Sigmoid colon (tissue), 7 donors: ENCODE data around the gene CEP70. TPM values are rescaled to one million over a fixed set of nuclear protein-coding genes. Genes with fewer than 3 reads are reported as not detected.
"Not testable (repeated sequence)": the region's sequence is repeated elsewhere in the genome, so short reads cannot be mapped to it uniquely, and the experiment has no call there.

Experiments used
- DNase-seq: peaks from one replicate; pipeline ENCODE4 v3.0.0-alpha.2; 2019
- H3K27ac ChIP-seq, 4 donors: fragments of 200-600 bp; sonication (generic); one replicate each; pipeline ENCODE4 v1.5.1; 2016 to 2019; ENCODE audit warnings: mild to moderate bottlenecking in 1 of 4
- H3K27me3 ChIP-seq, 3 donors: fragments of 200-600 bp; sonication (generic); one replicate each; pipeline ENCODE4 v1.5.1; 2019; ENCODE audit warnings: mild to moderate bottlenecking in 1 of 3
- H3K36me3 ChIP-seq, 4 donors: fragments of 200-600 bp; sonication (generic); one replicate each; pipeline ENCODE4 v1.5.1; 2016 to 2019
- H3K4me1 ChIP-seq, 4 donors: fragments of 200-600 bp; sonication (generic); one replicate each; pipeline ENCODE4 v1.5.1; 2017 to 2019
- H3K4me3 ChIP-seq, 4 donors: fragments of 200-600 bp; sonication (generic); one replicate each; pipeline ENCODE4 v1.5.1; 2017 to 2019; ENCODE audit warnings: mild to moderate bottlenecking in 2 of 4, moderate library complexity in 1 of 4
- H3K9me3 ChIP-seq, 4 donors: fragments of 200-600 bp in 3 of 4; sonication (generic) in 3 of 4; one replicate each; pipeline versions ENCODE4 v1.5.1 to v1.6.1; 2013 to 2019
- CTCF ChIP-seq, 4 experiments: fragments of 450-650 bp in 3 of 4; fragments of 200-600 bp in 1 of 4; IDR thresholded peaks; one replicate each; pipeline ENCODE4 v1.5.1; 2016 to 2019; ENCODE audit warnings: antibody characterized with exemption in 4 of 4, mild to moderate bottlenecking in 3 of 4, moderate library complexity in 2 of 4
- EP300 ChIP-seq, 4 donors: sonication (generic); formaldehyde crosslinking; IDR thresholded peaks; one replicate each; pipeline ENCODE4 v1.6.1; 2017; ENCODE audit warnings: antibody characterized with exemption in 4 of 4
- POLR2A ChIP-seq, 2 donors: fragments of 450-650 bp; IDR thresholded peaks; one replicate each; pipeline ENCODE4 v1.6.1; 2016; ENCODE audit warnings: antibody characterized with exemption in 2 of 2, mild to moderate bottlenecking in 2 of 2, moderate library complexity in 2 of 2
- POLR2AphosphoS5 ChIP-seq, 4 donors: sonication (generic); formaldehyde crosslinking; IDR thresholded peaks; one replicate each; pipeline ENCODE4 v1.6.1; 2017; ENCODE audit warnings: antibody characterized with exemption in 4 of 4
- WGBS, 2 donors: extraction: QIAGEN DNeasy Blood & Tissue Kit; methylation state at CpG; one replicate each; pipeline ENCODE4 v1.1.7; 2013; 5-methylcytosine and 5-hydroxymethylcytosine counted together
- intact Hi-C: fragments of 100-400 bp; cut with DNase I; formaldehyde crosslinking; loops from one replicate; pipeline ENCODE4 v1.15.1; 2023
- polyA plus RNA-seq, 3 donors: library from polyadenylated mRNA; stranded (reverse); fragments of 200-250 nt; gene quantifications; one replicate each; pipeline ENCODE4 v1.2.3, GENCODE V29; 2013
- total RNA-seq, 4 donors: library from RNA; depleted of rRNA; stranded (reverse); fragments of >200 nt; gene quantifications; one replicate each; pipeline ENCODE4 v1.1.0, GENCODE V29; 2016
- donor health status: healthy with polysubstance abuse.
- donor health status: Bipolar disorder and iron deficiency.
- donor health status: healthy.

CEP70 gene
- total and polyA plus RNA-seq, 7 donors, result 12.0 to 77.2 (median 42.6) TPM

GRCh38 chr3:138569090-138569489, 25.0 kb downstream of the CEP70 start:
- 84 to 87% methylated on average over 2 of the region's 2 CpGs for WGBS, 2 donors

DNA sequence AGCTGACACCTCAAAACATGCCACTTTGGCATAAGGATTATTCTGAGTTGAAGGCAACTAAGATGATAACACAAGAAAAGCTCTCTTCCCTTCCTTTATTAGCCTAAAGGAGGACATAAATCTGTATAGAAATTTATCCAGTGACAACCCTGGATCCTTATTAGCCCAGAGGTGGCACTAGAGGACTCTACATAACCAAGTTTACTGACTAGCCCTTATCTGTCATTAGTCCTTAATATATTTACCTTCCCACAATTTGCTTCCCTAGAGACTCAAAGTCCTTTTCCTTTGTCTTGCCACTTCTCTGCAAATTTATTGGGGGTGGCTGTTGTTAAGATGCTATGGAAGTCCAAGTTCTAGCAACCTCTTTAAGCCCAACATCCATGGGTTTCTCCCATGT, 26.7 kb downstream of the CEP70 start:
- peaks cover 0 to 33% (median 0%) of the 10 kb centered on the region in 4 donors for H3K36me3 ChIP-seq
- H3K27ac ChIP-seq, result no peak overlapping the region
- no peaks in the 10 kb centered on the region for H3K27me3 ChIP-seq
- no peak for TF ChIP-seq EP300 (IDR thresholded peaks at IDR 0.05)
- DNase-seq, result no peak
- H3K9me3 ChIP-seq, result no peaks in the 10 kb centered on the region
- intact Hi-C loops, result no loop called here
- H3K4me1 ChIP-seq, result no peaks in the 10 kb centered on the region
- no peak overlapping the region for H3K4me3 ChIP-seq

More at GRCh38 chr3:138569090-138569489, 25.0 kb downstream of the CEP70 start:
- intact Hi-C loops, result no loop called here
- TF ChIP-seq EP300 (IDR thresholded peaks at IDR 0.05) (no peak), CTCF (IDR thresholded peaks at IDR 0.05) (no peak), POLR2A (IDR thresholded peaks at IDR 0.05) (no peak), POLR2AphosphoS5 (IDR thresholded peaks at IDR 0.05) (no peak)
- Histone ChIP-seq H3K4me1 (no peaks in the 10 kb centered on the region), H3K27me3 (no peaks in the 10 kb centered on the region), H3K27ac (no peak overlapping the region), H3K9me3 (peaks cover 0 to 3% (median under 1%) of the 10 kb centered on the region in 4 donors), H3K4me3 (no peak overlapping the region), H3K36me3 (peaks cover 0 to 43% (median 3%) of the 10 kb centered on the region in 4 donors)
- DNase-seq, result no peak

DNA sequence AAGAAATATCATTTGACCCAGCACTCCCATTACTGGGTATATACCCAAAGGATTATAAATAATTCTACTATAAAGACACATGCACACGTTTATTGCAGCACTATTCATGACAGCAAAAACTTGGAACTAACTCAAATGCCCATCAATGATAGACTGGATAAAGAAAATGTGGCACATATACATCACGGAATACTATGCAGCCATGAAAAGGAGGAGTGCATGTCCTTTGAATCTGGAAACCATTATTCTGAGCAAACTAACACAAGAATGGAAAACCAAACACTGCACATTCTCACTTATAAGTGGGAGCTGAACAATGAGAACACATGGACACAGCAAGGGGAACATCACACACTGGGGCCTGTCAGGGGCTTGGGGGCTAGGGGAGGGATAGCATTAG, 27.8 kb downstream of the CEP70 start:
- H3K9me3 ChIP-seq, H3K27me3 ChIP-seq, DNase-seq, intact Hi-C loops, H3K4me3 ChIP-seq, H3K27ac ChIP-seq, H3K4me1 ChIP-seq: not testable (repeated sequence)
- peaks cover 0 to 27% (median 0%) of the 10 kb centered on the region in 4 donors for H3K36me3 ChIP-seq
- WGBS, 2 donors, result 49 to 78% methylated on average over 2 of the region's 2 CpGs

GRCh38 chr3:138562902-138563301, 31.2 kb downstream of the CEP70 start:
- H3K9me3 ChIP-seq, DNase-seq, intact Hi-C loops, H3K27me3 ChIP-seq, H3K4me3 ChIP-seq, H3K4me1 ChIP-seq, H3K27ac ChIP-seq: not testable (repeated sequence)
- 96 to 98% methylated on average over 1 of the region's 1 CpG for WGBS, 2 donors
- H3K36me3 ChIP-seq, result peaks cover 0 to 27% (median 5%) of the 10 kb centered on the region in 4 donors

DNA sequence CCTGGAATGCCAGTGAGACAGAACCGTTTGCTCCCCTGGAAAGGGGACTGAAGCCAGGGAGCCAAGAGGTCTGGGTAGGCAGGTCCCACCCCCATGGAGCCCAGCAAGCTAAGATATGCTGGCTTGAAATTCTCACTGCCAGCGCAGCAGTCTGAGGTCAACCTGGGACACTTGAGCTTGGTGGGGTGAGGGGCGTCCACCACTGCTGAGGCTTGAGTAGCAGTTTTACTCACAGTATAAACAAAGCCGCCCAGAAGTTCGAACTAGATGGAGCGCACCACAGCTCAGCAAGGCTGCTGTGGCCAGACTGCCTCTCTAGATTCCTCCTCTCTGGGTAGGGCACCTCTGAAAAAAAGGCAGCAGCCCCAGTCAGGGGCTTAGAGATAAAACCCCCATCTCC, 33.6 kb downstream of the CEP70 start:
- Histone ChIP-seq H3K4me3 (no peak overlapping the region), H3K9me3 (peaks cover 0 to 9% (median 4%) of the 10 kb centered on the region in 4 donors), H3K27ac (no peak overlapping the region), H3K4me1 (no peaks in the 10 kb centered on the region), H3K27me3 (no peaks in the 10 kb centered on the region), H3K36me3 (peaks cover 0 to 22% (median 5%) of the 10 kb centered on the region in 4 donors)
- intact Hi-C loops, result no loop called here
- WGBS, 2 donors, result 96 to 97% methylated on average over 6 of the region's 6 CpGs
- no peak for DNase-seq
- no peak for TF ChIP-seq POLR2AphosphoS5 (IDR thresholded peaks at IDR 0.05)
- TF ChIP-seq POLR2A (IDR thresholded peaks at IDR 0.05), result no peak
- TF ChIP-seq CTCF (IDR thresholded peaks at IDR 0.05), result no peak
- no peak for TF ChIP-seq EP300 (IDR thresholded peaks at IDR 0.05)

GRCh38 chr3:138559134-138559533, 34.9 kb downstream of the CEP70 start:
- Histone ChIP-seq H3K27me3 (no peaks in the 10 kb centered on the region), H3K36me3 (peaks cover 0 to 22% (median 5%) of the 10 kb centered on the region in 4 donors), H3K27ac (no peak overlapping the region), H3K4me3 (no peak overlapping the region), H3K4me1 (no peaks in the 10 kb centered on the region), H3K9me3 (peaks cover 0 to 9% (median 4%) of the 10 kb centered on the region in 4 donors)
- no peak for TF ChIP-seq POLR2A (IDR thresholded peaks at IDR 0.05)
- WGBS, 2 donors, result 72 to 87% methylated on average over 4 of the region's 4 CpGs
- no peak for DNase-seq
- intact Hi-C loops, result no loop called here

GRCh38 chr3:138554775-138555174, 39.3 kb downstream of the CEP70 start:
- H3K4me3 ChIP-seq, H3K4me1 ChIP-seq, intact Hi-C loops, H3K36me3 ChIP-seq, H3K27ac ChIP-seq, H3K27me3 ChIP-seq, DNase-seq, H3K9me3 ChIP-seq: not testable (repeated sequence)
- WGBS, 2 donors, result 96 to 97% methylated on average over 5 of the region's 5 CpGs

- DNase-seq, H3K4me3 ChIP-seq, intact Hi-C loops, H3K27ac ChIP-seq, H3K4me1 ChIP-seq, H3K27me3 ChIP-seq: not testable (repeated sequence)
- Histone ChIP-seq H3K36me3 (peaks cover 7 to 37% (median 15%) of the 10 kb centered on the region in 4 donors), H3K9me3 (peaks cover 0 to 14% (median 1%) of the 10 kb centered on the region in 4 donors)
- WGBS, 2 donors, result 96 to 97% methylated on average over 2 of the region's 2 CpGs
Measured at GRCh38 chr3:138550958-138551357, 43.1 kb downstream of the CEP70 start.
